ENCODE measurements around the gene LHX8.
"Not testable (repeated sequence)": the region's sequence is repeated elsewhere in the genome, so short reads cannot be mapped to it uniquely, and the experiment has no call there.

LHX8 gene

DNA sequence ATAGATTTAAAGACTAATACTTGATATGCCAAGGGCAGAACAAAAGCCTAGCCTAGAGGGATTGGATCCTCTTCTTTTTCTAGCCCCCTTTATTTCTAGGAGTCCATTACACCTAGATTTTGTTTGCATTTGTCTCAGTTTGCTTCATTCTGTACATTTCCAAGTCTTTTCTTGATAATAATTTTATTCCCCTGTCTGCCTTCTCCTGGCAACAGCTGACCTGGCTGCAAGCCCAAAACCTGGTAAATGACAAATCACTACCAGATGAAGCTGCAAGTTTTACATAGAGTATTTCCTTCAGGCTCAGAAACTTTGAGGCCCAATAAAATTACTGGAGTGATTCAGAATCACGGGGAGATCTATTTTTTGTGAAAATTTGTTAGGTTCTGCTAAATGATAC lies 36.5 kb upstream of the LHX8 start:
- Histone ChIP-seq H3K14ac (ENCODE audit: low read length in 2 of 2) (no peak overlapping the region), H3K36me3 (ENCODE audit: control insufficient read depth in 1 of 2, insufficient read depth in 2 of 2, low read depth in 1 of 2, low read length in 2 of 2) (no peaks in the 10 kb centered on the region), H3K18ac (ENCODE audit: low read depth in 1 of 2, low read length in 2 of 2) (no peak overlapping the region), H3K4me2 (ENCODE audit: low read length, poor library complexity, severe bottlenecking) (no peak overlapping the region), H4K8ac (ENCODE audit: low read length) (no peak overlapping the region), H3K9me3 (ENCODE audit: control insufficient read depth, low read length) (no peaks in the 10 kb centered on the region), H3K4me1 (ENCODE audit: control insufficient read depth, insufficient read depth, low read depth, low read length) (no peaks in the 10 kb centered on the region), H3K4me3 (ENCODE audit: insufficient read depth in 1 of 2, low read depth in 1 of 2, low read length in 2 of 2) (no peak overlapping the region), H3K79me1 (replicated peaks; ENCODE audit: low read length, poor library complexity, severe bottlenecking) (no peaks in the 10 kb centered on the region), H2AK5ac (ENCODE audit: low read length, severe bottlenecking) (no peak overlapping the region), H3K23ac (ENCODE audit: low read length in 2 of 2) (no peak overlapping the region), H2AFZ (ENCODE audit: low read depth, low read length) (no peak overlapping the region), H3K9ac (ENCODE audit: low read length) (peak overlapping the region; percentile 57), H3K27ac (ENCODE audit: low read length, poor library complexity, severe bottlenecking) (no peak overlapping the region), H2BK15ac (ENCODE audit: low read depth, poor library complexity, severe bottlenecking) (no peak overlapping the region), H2BK5ac (ENCODE audit: low read depth, low read length, poor library complexity, severe bottlenecking) (no peak overlapping the region), H3K4ac (ENCODE audit: low read depth in 1 of 2, low read length in 2 of 2) (no peak overlapping the region), H2BK12ac (ENCODE audit: low read length in 2 of 2) (no peak overlapping the region), H4K91ac (ENCODE audit: low read length) (no peak overlapping the region), H2BK120ac (ENCODE audit: low read depth, low read length) (no peak overlapping the region), H3K27me3 (ENCODE audit: control insufficient read depth in 1 of 2, insufficient read depth in 1 of 2, low read length in 2 of 2) (no peaks in the 10 kb centered on the region)
- no peak for DNase-seq
- no CpG with 5 or more reads among the region's 1 CpG for WGBS

DNA sequence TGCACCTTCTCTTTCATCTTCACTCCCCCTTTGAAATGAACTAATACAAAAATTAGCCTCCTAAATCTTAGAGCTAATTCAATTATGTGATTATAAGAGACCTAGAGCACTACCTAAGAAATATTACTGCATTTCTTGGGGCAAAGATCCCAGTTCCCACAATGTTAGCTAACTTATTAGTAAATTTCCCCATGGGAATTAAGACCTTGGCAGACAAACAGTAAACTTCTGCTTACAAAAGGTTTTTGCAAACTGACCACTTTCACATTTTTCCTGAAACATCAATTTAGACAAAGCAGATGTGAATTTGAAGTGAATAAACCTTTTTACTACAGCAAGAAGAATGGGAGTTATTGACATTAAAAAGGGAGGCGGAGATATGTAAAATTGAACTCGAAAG lies 34.6 kb upstream of the LHX8 start:
- no peaks in the 10 kb centered on the region for H3K36me3 ChIP-seq (ENCODE audit: control insufficient read depth in 1 of 2, insufficient read depth in 2 of 2, low read depth in 1 of 2, low read length in 2 of 2)
- H4K8ac ChIP-seq (ENCODE audit: low read length), result no peak overlapping the region
- H2BK5ac ChIP-seq (ENCODE audit: low read depth, low read length, poor library complexity, severe bottlenecking), result no peak overlapping the region
- H3K18ac ChIP-seq (ENCODE audit: low read depth in 1 of 2, low read length in 2 of 2), result no peak overlapping the region
- H3K14ac ChIP-seq (ENCODE audit: low read length in 2 of 2), result no peak overlapping the region
- no peak overlapping the region for H3K27ac ChIP-seq (ENCODE audit: low read length, poor library complexity, severe bottlenecking)
- no peaks in the 10 kb centered on the region for H3K79me1 ChIP-seq (replicated peaks; ENCODE audit: low read length, poor library complexity, severe bottlenecking)
- H2BK120ac ChIP-seq (ENCODE audit: low read depth, low read length), result no peak overlapping the region
- H2BK12ac ChIP-seq (ENCODE audit: low read length in 2 of 2), result no peak overlapping the region
- no peak overlapping the region for H2AK5ac ChIP-seq (ENCODE audit: low read length, severe bottlenecking)
- WGBS, result no CpG with 5 or more reads among the region's 2 CpGs
- no peaks in the 10 kb centered on the region for H3K27me3 ChIP-seq (ENCODE audit: control insufficient read depth in 1 of 2, insufficient read depth in 1 of 2, low read length in 2 of 2)
- no peak for DNase-seq
- no peak overlapping the region for H4K91ac ChIP-seq (ENCODE audit: low read length)
- H2BK15ac ChIP-seq (ENCODE audit: low read depth, poor library complexity, severe bottlenecking), result no peak overlapping the region
- no peak overlapping the region for H3K4ac ChIP-seq (ENCODE audit: low read depth in 1 of 2, low read length in 2 of 2)
- no peak overlapping the region for H3K4me3 ChIP-seq (ENCODE audit: insufficient read depth in 1 of 2, low read depth in 1 of 2, low read length in 2 of 2)
- H3K23ac ChIP-seq (ENCODE audit: low read length in 2 of 2), result no peak overlapping the region
- H3K4me1 ChIP-seq (ENCODE audit: control insufficient read depth, insufficient read depth, low read depth, low read length), result no peaks in the 10 kb centered on the region
- H3K4me2 ChIP-seq (ENCODE audit: low read length, poor library complexity, severe bottlenecking), result no peak overlapping the region
- H3K9ac ChIP-seq (ENCODE audit: low read length), result no peak overlapping the region
- H3K9me3 ChIP-seq (ENCODE audit: control insufficient read depth, low read length), result no peaks in the 10 kb centered on the region
- no peak overlapping the region for H2AFZ ChIP-seq (ENCODE audit: low read depth, low read length)

DNA sequence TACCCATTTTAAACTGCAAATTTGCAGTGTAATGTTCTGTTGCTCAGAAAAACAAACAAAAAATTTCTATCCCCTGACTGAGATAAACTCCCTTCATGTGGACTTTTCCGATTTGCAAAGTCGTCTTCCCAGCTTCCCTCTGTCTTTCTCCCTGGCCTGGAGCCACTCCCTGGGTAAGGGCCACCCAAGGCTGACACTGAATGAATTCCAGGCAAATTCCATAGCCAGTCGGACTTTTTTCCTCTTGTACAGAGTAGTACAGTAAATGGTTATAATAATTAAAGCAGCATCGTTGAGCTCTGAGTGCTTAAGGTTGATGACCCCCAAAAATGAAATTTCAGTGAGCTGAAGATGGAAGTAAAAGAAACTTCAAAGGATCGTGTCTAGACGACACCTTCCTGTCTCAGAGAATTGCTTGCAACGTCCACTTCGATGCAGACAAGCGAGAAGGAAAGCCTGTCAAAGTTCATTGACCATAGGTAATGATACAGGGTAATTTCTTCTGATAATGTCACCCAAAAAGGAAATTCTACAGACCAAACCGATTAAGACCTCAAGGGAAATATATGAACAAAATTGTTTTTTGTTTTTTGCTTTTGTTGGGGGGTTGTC lies 33.6 kb upstream of the LHX8 start:
- no peaks in the 10 kb centered on the region for H3K36me3 ChIP-seq (ENCODE audit: control insufficient read depth in 1 of 2, insufficient read depth in 2 of 2, low read depth in 1 of 2, low read length in 2 of 2)
- H3K18ac ChIP-seq (ENCODE audit: low read depth in 1 of 2, low read length in 2 of 2), result no peak overlapping the region
- H2AFZ ChIP-seq (ENCODE audit: low read depth, low read length), result no peak overlapping the region
- no peaks in the 10 kb centered on the region for H3K27me3 ChIP-seq (ENCODE audit: control insufficient read depth in 1 of 2, insufficient read depth in 1 of 2, low read length in 2 of 2)
- H2AK5ac ChIP-seq (ENCODE audit: low read length, severe bottlenecking), result no peak overlapping the region
- peak overlapping the region in 1 of 2 experiments; percentile 27 for H3K4me3 ChIP-seq (ENCODE audit: insufficient read depth in 1 of 2, low read depth in 1 of 2, low read length in 2 of 2)
- H4K91ac ChIP-seq (ENCODE audit: low read length), result no peak overlapping the region
- H2BK5ac ChIP-seq (ENCODE audit: low read depth, low read length, poor library complexity, severe bottlenecking), result no peak overlapping the region
- no peak overlapping the region for H3K4me2 ChIP-seq (ENCODE audit: low read length, poor library complexity, severe bottlenecking)
- H3K23ac ChIP-seq (ENCODE audit: low read length in 2 of 2), result no peak overlapping the region
- H3K79me1 ChIP-seq (replicated peaks; ENCODE audit: low read length, poor library complexity, severe bottlenecking), result no peaks in the 10 kb centered on the region
- no peak overlapping the region for H3K14ac ChIP-seq (ENCODE audit: low read length in 2 of 2)
- H3K4me1 ChIP-seq (ENCODE audit: control insufficient read depth, insufficient read depth, low read depth, low read length), result no peaks in the 10 kb centered on the region
- no peak overlapping the region for H4K8ac ChIP-seq (ENCODE audit: low read length)
- no peak overlapping the region for H2BK120ac ChIP-seq (ENCODE audit: low read depth, low read length)
- H3K9me3 ChIP-seq (ENCODE audit: control insufficient read depth, low read length), result no peaks in the 10 kb centered on the region
- H2BK12ac ChIP-seq (ENCODE audit: low read length in 2 of 2), result no peak overlapping the region
- H3K27ac ChIP-seq (ENCODE audit: low read length, poor library complexity, severe bottlenecking), result no peak overlapping the region
- H3K9ac ChIP-seq (ENCODE audit: low read length), result no peak overlapping the region
- WGBS, result 79% methylated on average over 10 of the region's 10 CpGs
- DNase-seq, result no peak
- H2BK15ac ChIP-seq (ENCODE audit: low read depth, poor library complexity, severe bottlenecking), result no peak overlapping the region
- no peak overlapping the region for H3K4ac ChIP-seq (ENCODE audit: low read depth in 1 of 2, low read length in 2 of 2)

DNA sequence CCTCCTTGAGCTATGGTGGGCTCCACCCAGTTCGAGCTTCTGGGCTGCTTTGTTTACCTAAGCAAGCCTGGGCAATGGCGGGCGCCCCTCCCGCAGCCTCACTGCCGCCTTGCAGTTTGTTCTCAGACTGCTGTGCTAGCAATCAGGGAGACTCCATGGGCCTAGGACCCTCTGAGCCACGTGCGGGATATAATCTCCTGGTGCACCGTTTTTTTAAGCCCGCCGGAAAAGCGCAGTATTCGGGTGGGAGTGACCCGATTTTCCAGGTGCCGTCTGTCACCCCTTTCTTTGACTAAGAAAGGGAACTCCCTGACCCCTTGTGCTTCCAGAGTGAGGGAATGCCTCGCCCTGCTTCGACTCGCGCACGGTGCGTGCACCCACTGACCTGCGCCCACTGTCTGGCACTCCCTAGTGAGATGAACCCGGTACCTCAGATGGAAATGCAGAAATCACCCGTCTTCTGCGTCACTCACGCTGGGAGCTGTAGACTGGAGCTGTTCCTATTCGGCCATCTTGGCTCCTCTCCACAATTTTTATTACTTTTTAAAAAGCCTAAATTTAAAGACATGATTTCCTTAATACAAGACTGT lies 21.7 kb upstream of the LHX8 start:
- not testable (repeated sequence) for H3K27ac ChIP-seq (ENCODE audit: low read length, poor library complexity, severe bottlenecking); H3K36me3 ChIP-seq (ENCODE audit: control insufficient read depth in 1 of 2, insufficient read depth in 2 of 2, low read depth in 1 of 2, low read length in 2 of 2); H3K27me3 ChIP-seq (ENCODE audit: control insufficient read depth in 1 of 2, insufficient read depth in 1 of 2, low read length in 2 of 2); H3K18ac ChIP-seq (ENCODE audit: low read depth in 1 of 2, low read length in 2 of 2); H2BK120ac ChIP-seq (ENCODE audit: low read depth, low read length); H3K14ac ChIP-seq (ENCODE audit: low read length in 2 of 2); H3K4me3 ChIP-seq (ENCODE audit: insufficient read depth in 1 of 2, low read depth in 1 of 2, low read length in 2 of 2); H3K4me1 ChIP-seq (ENCODE audit: control insufficient read depth, insufficient read depth, low read depth, low read length); DNase-seq; H2AFZ ChIP-seq (ENCODE audit: low read depth, low read length); H2BK15ac ChIP-seq (ENCODE audit: low read depth, poor library complexity, severe bottlenecking); H3K9me3 ChIP-seq (ENCODE audit: control insufficient read depth, low read length); H4K8ac ChIP-seq (ENCODE audit: low read length); H3K4ac ChIP-seq (ENCODE audit: low read depth in 1 of 2, low read length in 2 of 2); H3K23ac ChIP-seq (ENCODE audit: low read length in 2 of 2); H2BK5ac ChIP-seq (ENCODE audit: low read depth, low read length, poor library complexity, severe bottlenecking); H2AK5ac ChIP-seq (ENCODE audit: low read length, severe bottlenecking); H2BK12ac ChIP-seq (ENCODE audit: low read length in 2 of 2); H3K4me2 ChIP-seq (ENCODE audit: low read length, poor library complexity, severe bottlenecking); H4K91ac ChIP-seq (ENCODE audit: low read length); H3K79me1 ChIP-seq (replicated peaks; ENCODE audit: low read length, poor library complexity, severe bottlenecking); H3K9ac ChIP-seq (ENCODE audit: low read length)
- WGBS, result 90% methylated on average over 23 of the region's 26 CpGs
